Hepatocyte (in vitro differentiated cells): ENCODE data around the gene PPIP5K1. TPM values are rescaled to one million over a fixed set of nuclear protein-coding genes. Genes with fewer than 3 reads are reported as not detected.
"Not testable (repeated sequence)": the region's sequence is repeated elsewhere in the genome, so short reads cannot be mapped to it uniquely, and the experiment has no call there.

Experiments used
- DNase-seq: peaks from one replicate; pipeline ENCODE4 v3.0.0-alpha.2; 2016; ENCODE audit warnings: low spot score
- H2AFZ ChIP-seq: fragments of 200-600 bp; sonication (generic); 2 replicates; pipeline ENCODE4 v1.6.0; 2016; ENCODE audit warnings: antibody characterized with exemption, mild to moderate bottlenecking
- H3K27ac ChIP-seq: fragments of 200-600 bp; sonication (generic); 2 replicates; pipeline ENCODE4 v1.5.1; 2016; ENCODE audit warnings: mild to moderate bottlenecking
- H3K27me3 ChIP-seq: fragments of 200-600 bp; sonication (generic); 2 replicates; pipeline ENCODE4 v1.6.1; 2016
- H3K36me3 ChIP-seq: fragments of 200-600 bp; sonication (generic); replicated peaks from 2 replicates; pipeline ENCODE4 v1.5.1; 2016; ENCODE audit warnings: low read depth; ENCODE audit not compliant: insufficient read depth
- H3K4me1 ChIP-seq: fragments of 200-600 bp; sonication (generic); 2 replicates; pipeline ENCODE4 v1.5.1; 2016; ENCODE audit warnings: mild to moderate bottlenecking, moderate library complexity; ENCODE audit not compliant: insufficient read depth
- H3K4me2 ChIP-seq: fragments of 200-600 bp; sonication (generic); 2 replicates; pipeline ENCODE4 v1.6.0; 2016
- H3K4me3 ChIP-seq: fragments of 200-600 bp; sonication (generic); 2 replicates; pipeline ENCODE4 v1.5.1; 2016; ENCODE audit warnings: mild to moderate bottlenecking
- H3K79me2 ChIP-seq: fragments of 200-600 bp; sonication (generic); 2 replicates; pipeline ENCODE4 v1.6.0; 2017; ENCODE audit warnings: mild to moderate bottlenecking
- H3K9me2 ChIP-seq: fragments of 200-600 bp; sonication (generic); replicated peaks from 2 replicates; pipeline ENCODE4 v1.6.0; 2017; ENCODE audit warnings: mild to moderate bottlenecking; ENCODE audit not compliant: insufficient read depth
- H3K9me3 ChIP-seq: fragments of 200-600 bp; sonication (generic); 2 replicates; pipeline ENCODE4 v1.5.1; 2016; ENCODE audit warnings: low read depth, mild to moderate bottlenecking
- H4K20me1 ChIP-seq: fragments of 200-600 bp; sonication (generic); 2 replicates; pipeline ENCODE4 v1.6.0; 2016; ENCODE audit warnings: mild to moderate bottlenecking; ENCODE audit not compliant: insufficient read depth, poor library complexity, severe bottlenecking
- WGBS: methylation state at CpG from one replicate; pipeline ENCODE4 v1.1.6; 2016; ENCODE audit warnings: low lambda C conversion rate; ENCODE audit errors: missing lambda C conversion rate; 5-methylcytosine and 5-hydroxymethylcytosine counted together
- polyA plus RNA-seq: library from polyadenylated mRNA; unstranded; fragments of >200 nt; fragmentation: Nextera tagmentation; extraction: Ambion mirVana; gene quantifications from 2 replicates; pipeline ENCODE4 v1.2.1, GENCODE V29; 2016
- total RNA-seq: library from RNA; depleted of rRNA; stranded (reverse); fragments of >200 nt; gene quantifications from 2 replicates; pipeline ENCODE4 v1.2.3, GENCODE V29; 2014

Gene PPIP5K1
- total and polyA plus RNA-seq, 2 experiments from 2014 or later = 6.5 to 20.8 TPM

DNA sequence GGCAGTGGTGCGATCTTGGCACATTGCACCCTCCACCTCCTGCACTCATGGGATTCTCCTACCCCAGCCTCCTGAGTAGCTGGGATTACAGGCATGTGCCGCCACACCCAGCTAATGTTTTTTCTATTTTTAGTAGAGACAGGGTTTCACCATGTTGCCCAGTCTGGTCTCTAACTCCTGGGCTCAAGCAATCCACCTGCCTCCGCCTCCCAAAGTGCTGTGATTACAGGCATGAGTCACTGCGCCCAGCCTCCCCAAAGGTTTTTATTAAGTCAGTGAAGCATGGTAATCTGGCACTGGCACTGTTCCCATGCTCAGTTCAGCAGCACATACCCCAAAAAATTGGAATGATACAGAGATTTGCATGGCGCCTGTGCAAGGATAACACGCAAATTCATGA is 12.2 kb upstream of the PPIP5K1 start:
- H3K27ac ChIP-seq, H2AFZ ChIP-seq, H3K36me3 ChIP-seq, H3K4me1 ChIP-seq, H3K9me3 ChIP-seq, H3K4me2 ChIP-seq, DNase-seq, H3K27me3 ChIP-seq, H3K79me2 ChIP-seq, H3K9me2 ChIP-seq, H4K20me1 ChIP-seq, H3K4me3 ChIP-seq: not testable (repeated sequence)
- WGBS = 91% methylated on average over 6 of the region's 6 CpGs

DNA sequence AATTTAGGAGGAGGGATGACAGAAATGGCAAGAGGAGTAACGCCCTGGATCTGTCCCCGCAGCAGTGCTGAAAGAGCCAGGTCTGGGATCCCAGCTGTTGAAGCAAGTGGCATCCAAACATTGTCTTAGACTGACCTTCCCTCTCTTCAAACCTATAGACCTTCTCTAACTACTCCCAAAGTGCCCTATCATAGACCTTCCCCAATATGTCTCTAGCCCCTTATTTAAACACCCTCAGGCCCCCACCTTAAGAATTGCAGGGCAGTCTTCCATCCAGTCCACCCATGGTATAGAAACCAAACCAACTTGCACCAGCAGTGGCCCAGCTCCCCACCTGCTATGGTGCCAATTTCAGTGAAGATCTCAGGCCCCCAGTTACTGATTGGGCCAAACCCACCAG is 10.2 kb upstream of the PPIP5K1 start:
- not testable (repeated sequence) for H3K27me3 ChIP-seq, H3K36me3 ChIP-seq, H4K20me1 ChIP-seq, H3K9me2 ChIP-seq, H2AFZ ChIP-seq, H3K4me1 ChIP-seq, H3K79me2 ChIP-seq, DNase-seq, H3K9me3 ChIP-seq, H3K4me3 ChIP-seq, H3K4me2 ChIP-seq, H3K27ac ChIP-seq
- no CpG with 5 or more reads among the region's 2 CpGs for WGBS

DNA sequence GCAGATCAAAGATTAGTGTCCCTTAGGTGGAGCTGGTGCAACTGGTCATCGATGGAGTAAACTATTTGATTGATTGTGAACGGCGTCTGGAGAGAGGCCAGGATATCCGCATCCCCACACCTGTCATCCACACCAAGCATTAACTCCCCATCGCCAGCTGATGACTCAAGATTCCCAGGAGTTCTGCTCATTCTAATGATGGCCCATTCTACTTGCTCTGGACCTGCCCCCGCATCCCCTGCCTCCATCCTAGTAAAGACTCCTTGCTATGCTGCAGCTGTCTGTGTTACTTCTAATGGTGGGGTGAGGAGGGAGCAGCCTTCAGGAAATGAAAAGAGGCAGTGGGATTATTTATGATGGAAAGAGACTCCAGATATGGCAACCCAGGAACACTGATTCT is 9.1 kb upstream of the PPIP5K1 start:
- H2AFZ ChIP-seq, H3K27ac ChIP-seq, H3K79me2 ChIP-seq, H3K9me3 ChIP-seq, H4K20me1 ChIP-seq, H3K4me3 ChIP-seq, DNase-seq, H3K4me1 ChIP-seq, H3K9me2 ChIP-seq, H3K36me3 ChIP-seq, H3K27me3 ChIP-seq, H3K4me2 ChIP-seq: not testable (repeated sequence)
- 88% methylated on average over 6 of the region's 6 CpGs for WGBS

DNA sequence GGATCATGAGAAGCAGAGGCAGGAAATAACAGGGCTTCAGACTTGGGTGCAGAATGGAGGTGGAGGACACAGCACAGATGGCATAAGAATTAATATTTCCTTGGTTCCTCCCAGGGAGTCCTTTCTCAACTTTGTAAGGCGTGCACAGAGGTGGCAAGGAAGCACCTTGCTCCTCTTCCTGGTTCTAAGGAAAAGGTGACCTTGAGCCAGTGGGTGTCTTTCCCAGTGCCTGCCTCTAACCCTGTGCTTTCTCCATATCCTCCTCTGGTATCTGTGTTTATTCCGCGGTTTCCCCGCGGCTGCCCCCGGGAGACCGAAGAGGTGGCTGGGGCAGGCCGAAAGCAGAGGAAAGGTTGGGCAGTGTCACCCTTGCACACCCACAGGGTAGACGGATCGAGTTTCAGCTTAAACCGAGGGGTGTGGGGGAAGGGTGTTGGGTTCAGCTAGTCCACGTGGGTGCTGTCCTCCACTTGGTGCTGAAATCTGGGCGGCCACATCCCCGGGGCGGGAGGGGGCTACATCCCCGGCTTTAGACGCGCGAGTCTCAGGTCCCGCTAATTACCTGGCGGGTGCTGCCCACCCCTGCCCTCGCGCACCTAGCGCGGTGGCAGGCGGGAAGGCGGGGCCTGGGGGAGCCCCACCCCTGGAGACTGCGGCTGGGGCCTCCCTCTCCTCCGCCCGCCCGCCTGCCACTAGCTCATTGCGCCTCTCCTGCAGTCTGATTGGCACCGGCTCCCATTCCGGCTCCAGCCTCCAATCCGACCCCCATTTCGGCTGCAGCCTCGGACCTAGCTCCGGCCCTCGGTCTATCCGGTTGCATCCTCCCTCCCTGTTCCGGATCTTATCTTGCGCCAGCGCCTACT is 3.6 kb upstream of the PPIP5K1 start, which contains the start of gene CKMT1B:
TSS of gene CKMT1B (plus strand) at position 700 of the 863 bp plus-strand sequence. CDS start 192 bp downstream, outside the sequence.
- H3K4me2 ChIP-seq, H3K79me2 ChIP-seq, H3K4me1 ChIP-seq, H3K9me2 ChIP-seq, H3K4me3 ChIP-seq, H2AFZ ChIP-seq, DNase-seq, H3K36me3 ChIP-seq, H4K20me1 ChIP-seq, H3K27ac ChIP-seq, H3K27me3 ChIP-seq, H3K9me3 ChIP-seq: not testable (repeated sequence)
- no CpG with 5 or more reads among the region's 43 CpGs for WGBS

DNA sequence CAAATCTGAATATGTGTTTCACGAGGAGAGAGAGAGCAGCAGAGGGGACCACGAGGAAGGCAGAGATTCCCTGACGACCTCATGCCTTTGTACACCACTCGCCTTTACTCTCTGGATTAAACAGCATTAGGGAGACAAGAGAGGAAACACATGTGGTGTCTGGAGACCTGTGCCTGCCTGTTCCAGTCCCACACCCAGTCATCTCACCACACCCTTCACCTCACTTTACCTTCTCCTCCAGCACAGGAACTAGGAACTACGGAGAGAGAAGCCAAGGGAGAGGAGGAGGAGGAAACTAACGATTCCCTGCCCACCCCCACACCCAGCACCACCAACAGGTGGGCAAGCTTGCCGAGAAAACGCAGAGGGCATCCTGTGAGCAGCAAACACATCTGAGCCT is 2.8 kb upstream of the PPIP5K1 start:
- not testable (repeated sequence) for H2AFZ ChIP-seq, DNase-seq, H3K79me2 ChIP-seq, H3K27ac ChIP-seq, H3K4me1 ChIP-seq, H3K4me2 ChIP-seq, H3K27me3 ChIP-seq, H4K20me1 ChIP-seq, H3K4me3 ChIP-seq, H3K36me3 ChIP-seq, H3K9me3 ChIP-seq, H3K9me2 ChIP-seq
- 18% methylated on average over 4 of the region's 8 CpGs for WGBS

DNA sequence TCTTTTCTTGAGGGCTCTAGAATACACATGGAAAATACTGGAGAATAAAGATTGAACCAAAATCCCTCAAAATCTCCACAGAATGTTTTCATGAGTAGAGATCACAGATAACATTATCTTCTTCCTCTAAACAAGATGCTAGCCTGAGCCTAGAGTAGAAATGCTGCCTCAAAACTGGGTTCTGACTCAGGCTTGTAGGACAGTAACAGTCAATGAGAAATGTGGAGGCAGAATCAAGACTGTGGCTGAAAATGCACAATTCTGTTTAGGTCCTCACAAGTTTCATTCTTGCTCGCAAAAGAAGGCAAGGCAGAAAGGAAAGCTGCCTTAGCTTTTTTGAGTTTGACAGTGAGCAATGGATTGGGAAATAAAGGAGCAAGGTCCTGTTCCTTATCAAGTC is 15.4 kb downstream of the PPIP5K1 start:
- H4K20me1 ChIP-seq, H3K4me2 ChIP-seq, H2AFZ ChIP-seq, H3K4me1 ChIP-seq, H3K36me3 ChIP-seq, H3K79me2 ChIP-seq, H3K27me3 ChIP-seq, H3K27ac ChIP-seq, H3K9me3 ChIP-seq, H3K4me3 ChIP-seq, H3K9me2 ChIP-seq, DNase-seq: not testable (repeated sequence)
- WGBS = no CpG with 5 or more reads among the region's 1 CpG

DNA sequence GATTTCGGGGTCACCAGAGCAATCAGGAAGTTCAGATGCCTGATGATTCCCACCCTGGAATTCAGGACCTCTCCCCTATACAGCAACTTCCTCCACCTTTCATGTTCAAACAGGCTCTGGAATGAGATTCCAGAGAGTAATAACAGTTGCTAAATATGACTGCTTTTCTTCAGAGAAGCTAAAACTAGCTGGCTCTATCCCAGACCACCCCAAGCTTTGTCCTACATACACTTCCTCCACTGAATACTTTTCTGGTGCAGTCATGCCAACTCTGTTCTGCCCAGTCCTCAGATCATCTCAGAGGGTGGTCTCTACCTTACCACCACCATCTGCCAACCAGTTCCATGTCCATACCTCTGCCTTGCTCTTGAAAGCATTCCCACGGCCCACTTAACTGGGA is 23.4 kb downstream of the PPIP5K1 start:
- H3K9me3 ChIP-seq, H3K4me1 ChIP-seq, H3K4me2 ChIP-seq, H2AFZ ChIP-seq, H3K27ac ChIP-seq, H3K9me2 ChIP-seq, H3K4me3 ChIP-seq, H3K27me3 ChIP-seq, H4K20me1 ChIP-seq, H3K36me3 ChIP-seq, DNase-seq, H3K79me2 ChIP-seq: not testable (repeated sequence)
- no CpG with 5 or more reads among the region's 2 CpGs for WGBS

DNA sequence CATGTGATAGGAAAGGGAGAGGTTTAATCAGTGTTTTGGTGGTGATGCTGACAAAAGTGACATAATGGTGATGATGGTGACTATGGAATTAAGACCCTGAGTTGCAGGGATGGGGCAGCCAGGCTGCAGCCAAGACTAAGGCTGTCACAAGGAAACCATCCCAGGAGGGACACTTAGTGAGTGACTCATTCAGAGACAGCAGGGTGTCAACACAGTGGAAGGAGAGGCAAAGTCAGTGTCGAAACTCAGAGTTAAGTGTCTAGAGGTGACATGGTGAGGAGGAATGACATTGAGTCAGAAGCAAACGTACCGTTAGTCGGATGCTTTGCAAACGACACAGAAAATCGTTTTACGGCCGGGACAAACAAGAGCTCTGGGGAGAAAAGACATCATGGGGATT is 26.2 kb downstream of the PPIP5K1 start:
- no CpG with 5 or more reads among the region's 8 CpGs for WGBS
- H2AFZ ChIP-seq, H3K4me3 ChIP-seq, H3K79me2 ChIP-seq, H3K27ac ChIP-seq, H3K9me2 ChIP-seq, H4K20me1 ChIP-seq, H3K4me1 ChIP-seq, H3K36me3 ChIP-seq, DNase-seq, H3K27me3 ChIP-seq, H3K4me2 ChIP-seq, H3K9me3 ChIP-seq: not testable (repeated sequence)

DNA sequence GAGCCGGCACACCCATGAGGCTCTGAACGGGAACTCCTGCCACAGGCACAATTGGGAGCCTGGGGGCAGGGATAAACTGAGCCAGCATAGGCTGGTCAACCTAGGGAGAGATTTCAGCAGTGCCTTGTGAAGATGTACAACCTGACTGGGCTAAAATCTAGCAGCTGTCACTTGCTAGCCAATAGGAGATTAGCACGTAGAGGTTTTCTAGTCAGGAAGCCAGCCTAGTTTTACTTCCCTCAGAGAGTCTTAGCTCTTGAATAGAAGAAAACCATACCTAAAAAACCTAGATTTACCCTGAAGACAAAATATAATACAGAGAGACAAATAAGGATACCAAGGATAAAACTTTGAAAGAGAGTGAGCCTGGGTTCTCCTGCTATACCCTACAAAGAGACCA is 27.3 kb downstream of the PPIP5K1 start:
- not testable (repeated sequence) for H3K4me2 ChIP-seq, H3K4me1 ChIP-seq, H4K20me1 ChIP-seq, H3K36me3 ChIP-seq, H3K4me3 ChIP-seq, H3K9me2 ChIP-seq, H2AFZ ChIP-seq, DNase-seq, H3K79me2 ChIP-seq, H3K27ac ChIP-seq, H3K27me3 ChIP-seq, H3K9me3 ChIP-seq
- WGBS = 100% methylated on average over 2 of the region's 3 CpGs
